GOT3 (cell line): Measurements from ENCODE around the gene TENT4A.
"Not testable (repeated sequence)": the region's sequence is repeated elsewhere in the genome, so short reads cannot be mapped to it uniquely, and the experiment has no call there.

ENCODE experiments used
- DNase-seq: peaks from one replicate; lab custom pipeline; 2025; ENCODE audit warnings: mixed read lengths; lab: John Stamatoyannopoulos, UW

The TENT4A gene

GRCh38 chr5:6713274-6714225 lies at the start of gene TENT4A:
TSS of gene TENT4A (plus strand) at chr5:6713432. CDS start at chr5:6713984, 552 bp downstream.
- DNase-seq: no peak

DNA sequence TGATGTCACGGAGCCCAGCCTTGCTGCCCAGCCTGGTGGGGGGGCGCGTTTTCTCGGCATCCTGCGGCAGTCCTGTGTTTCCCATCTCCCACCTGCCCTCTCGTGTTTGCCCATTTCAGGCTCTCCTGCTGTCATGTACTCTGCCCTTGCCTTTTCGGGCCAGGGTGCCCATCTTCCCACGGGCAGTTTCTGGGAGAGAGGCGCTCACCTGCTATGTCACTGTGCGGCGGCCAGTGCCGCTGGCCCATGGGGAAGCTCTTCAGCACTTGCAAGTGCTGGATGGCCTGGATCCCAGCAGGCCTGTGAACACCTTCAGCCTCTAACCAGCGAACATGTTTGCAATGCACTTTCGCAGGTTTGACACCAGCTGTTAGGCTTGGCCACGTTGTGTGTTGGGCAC lies 46.5 kb upstream of the TENT4A start:
- no peak for DNase-seq

DNA sequence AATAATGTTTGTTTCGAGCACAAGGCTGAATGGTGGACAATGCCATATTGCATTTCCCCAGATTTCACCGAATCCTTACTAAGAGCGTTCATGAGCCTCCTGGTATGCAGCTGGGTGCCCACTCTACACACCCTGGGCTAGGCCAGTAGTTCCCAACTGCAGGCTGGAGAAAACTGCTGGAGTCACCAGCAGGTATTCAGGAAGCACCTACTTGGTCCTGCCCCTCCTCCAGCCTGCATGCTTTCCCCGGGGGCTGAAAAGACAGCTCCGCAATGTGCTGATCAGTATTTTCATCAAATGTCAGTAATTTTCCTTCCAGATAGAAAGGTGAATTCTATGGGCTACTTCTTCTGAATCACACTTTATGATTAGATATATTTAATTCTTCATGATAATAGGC lies 45.6 kb upstream of the TENT4A start:
- DNase-seq: no peak

DNA sequence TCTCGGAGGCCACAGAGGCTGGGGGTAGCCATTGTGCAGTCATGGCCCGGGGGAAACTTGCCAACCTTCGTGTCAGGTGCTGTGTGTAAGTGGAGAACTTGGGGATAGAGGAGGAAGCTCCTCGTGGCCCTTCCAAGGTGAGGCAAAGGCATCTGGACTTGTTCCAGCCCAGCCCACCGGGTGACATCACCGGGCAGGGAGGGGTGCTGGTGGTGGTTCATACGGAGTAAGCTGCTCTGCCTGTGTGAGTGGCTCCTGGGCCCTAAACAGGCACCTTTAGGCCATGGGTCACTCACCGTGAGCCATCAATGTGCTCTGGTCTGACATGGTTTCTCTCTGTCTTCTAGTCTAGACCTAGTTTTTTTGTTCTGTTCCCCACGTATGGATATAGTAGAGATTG lies 44.5 kb upstream of the TENT4A start:
- not testable (repeated sequence) for DNase-seq

- DNase-seq: no peak
Measured at GRCh38 chr5:6673031-6673430, 40.2 kb upstream of the TENT4A start.

GRCh38 chr5:6673963-6674362 lies 39.3 kb upstream of the TENT4A start:
- no peak for DNase-seq

DNA sequence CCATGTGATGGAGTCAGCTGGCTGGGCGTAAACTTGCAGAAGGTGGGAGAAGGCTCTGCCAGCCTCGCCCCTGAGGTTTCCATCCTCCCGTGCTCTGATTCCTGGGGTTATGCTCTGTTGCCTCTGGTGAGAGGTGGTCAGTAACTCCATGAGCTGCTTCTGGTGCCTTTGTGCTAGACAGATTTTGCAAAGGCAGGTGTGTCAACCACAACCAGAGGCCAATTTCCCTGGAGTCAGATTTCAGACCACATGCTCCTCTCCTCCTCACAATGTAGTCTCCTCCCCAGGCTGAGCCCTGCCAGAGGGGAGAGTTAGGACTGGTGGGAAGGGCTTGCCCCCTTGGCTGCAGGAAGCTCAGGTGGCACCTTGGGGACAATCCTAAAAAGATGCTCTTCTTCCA lies 38.8 kb upstream of the TENT4A start:
- no peak for DNase-seq

DNA sequence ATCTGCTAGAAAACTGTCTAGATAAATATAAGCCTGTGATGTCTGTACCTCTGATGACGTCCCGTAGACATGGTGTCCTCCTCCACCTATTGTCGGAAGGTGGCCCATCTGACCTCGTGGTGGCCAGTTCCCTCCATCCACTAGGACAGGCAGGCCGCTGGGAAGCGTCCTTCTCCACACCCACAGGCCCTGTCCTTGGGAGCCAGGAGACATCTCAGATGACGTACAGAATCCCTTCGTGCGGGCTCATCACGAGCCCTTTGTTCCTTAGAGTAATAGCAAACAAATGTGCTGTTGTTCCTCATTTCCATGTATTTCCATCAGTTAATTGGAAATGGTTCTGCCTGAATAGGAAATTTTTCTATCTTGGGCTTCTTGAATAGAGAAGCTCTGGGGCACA lies 38.3 kb upstream of the TENT4A start:
- no peak for DNase-seq

GRCh38 chr5:6675784-6676491 lies 37.3 kb upstream of the TENT4A start:
- no peak for DNase-seq

DNA sequence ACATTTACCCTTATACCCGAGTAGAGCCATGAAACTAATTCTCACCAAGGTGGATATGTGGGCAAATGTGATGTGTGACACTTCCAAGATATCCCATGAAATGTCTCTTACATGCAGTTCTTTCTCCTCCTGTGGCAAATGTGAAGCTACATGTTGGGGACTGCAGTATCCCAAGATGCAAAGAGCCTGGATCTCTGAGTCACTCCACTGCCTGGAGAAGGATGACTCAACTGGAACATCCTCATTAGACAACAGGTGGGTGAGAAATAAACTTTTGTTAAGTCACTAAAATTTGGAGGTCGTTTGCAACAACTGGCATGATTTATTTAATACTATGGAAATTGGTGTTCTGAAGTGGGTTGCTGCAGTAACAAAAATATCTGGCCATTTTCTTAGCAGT lies 36.5 kb upstream of the TENT4A start:
- DNase-seq: no peak

DNA sequence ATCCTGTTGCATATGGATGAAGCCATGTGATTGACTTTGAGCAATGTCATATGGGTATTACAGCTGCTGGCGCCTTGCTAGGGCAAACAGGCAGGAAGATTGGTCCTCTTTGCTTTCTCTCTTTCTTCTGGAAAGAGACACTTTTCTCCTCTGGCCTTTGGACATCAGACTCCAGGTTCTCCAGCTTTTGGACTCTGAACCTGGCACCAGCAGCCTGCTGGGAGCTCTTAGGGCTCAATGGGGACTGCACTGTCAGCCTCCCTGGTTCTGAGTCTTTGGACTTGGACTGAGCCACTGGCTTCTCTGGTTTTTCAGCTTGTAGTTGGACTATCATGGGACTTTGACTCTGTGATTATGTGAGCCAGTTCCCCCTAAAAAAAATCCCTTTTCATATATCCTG lies 34.8 kb upstream of the TENT4A start:
- no peak for DNase-seq

DNA sequence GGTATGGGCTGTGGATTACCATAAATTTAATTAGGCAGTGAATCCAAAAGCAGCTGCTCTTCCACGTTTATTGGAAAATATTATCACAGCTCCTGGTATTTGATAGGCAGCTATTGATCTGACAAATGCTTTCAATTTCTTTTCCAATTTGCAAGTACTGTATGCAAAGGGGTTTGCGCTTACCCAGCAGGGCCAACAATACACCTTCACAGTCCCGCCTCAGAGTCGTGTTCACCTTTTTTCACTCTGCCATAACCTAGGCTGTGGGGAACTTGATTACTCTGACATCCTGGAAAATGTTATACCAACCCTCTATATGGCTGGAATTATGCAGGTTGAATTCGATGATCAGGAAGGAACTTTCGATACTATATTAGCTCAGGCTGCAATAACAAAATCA lies 32.3 kb upstream of the TENT4A start:
- no peak for DNase-seq

DNA sequence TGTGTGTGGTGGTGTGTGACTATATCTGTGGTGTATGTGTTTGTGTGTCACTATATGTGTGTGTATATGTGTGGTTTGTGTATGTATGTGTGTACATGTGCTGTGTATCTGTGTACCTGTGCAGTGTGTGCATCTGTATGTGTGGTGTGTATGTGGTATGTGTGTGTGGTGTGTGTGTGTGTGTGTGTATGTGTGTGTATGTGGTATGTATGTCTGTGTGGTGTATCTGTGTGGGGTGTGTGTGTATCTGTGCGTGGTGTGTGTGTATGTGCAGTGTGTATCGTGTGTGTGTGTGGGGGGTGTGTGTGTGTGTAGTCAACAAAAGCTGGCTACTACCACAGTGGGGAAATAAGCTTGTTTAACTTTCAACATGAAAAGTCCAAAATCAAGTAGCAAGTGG lies 31.6 kb upstream of the TENT4A start:
- no peak for DNase-seq

GRCh38 chr5:6682239-6682638 lies 31.0 kb upstream of the TENT4A start:
- no peak for DNase-seq

DNA sequence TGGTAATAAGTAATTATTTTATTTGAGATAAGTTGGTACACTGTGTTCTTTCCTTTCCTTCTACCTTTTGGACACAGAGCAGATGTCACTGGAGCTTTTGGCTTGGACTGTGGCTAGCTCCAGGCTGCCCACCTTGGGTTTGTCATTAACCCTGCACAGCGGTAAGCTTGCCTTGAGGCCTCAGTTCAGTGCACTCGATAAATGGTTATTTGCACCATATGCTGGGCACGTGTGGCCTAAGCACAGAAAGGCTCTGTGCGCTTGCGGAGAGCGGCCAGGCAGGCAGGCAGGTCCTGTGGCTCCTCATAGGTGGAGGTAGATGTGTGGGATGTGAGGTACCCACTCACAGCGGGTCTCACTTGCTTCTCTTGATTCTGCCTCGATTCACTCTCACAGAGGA lies 30.0 kb upstream of the TENT4A start:
- no peak for DNase-seq

GRCh38 chr5:6684075-6684474 lies 29.2 kb upstream of the TENT4A start:
- DNase-seq: no peak

- DNase-seq: no peak
Measured at GRCh38 chr5:6686501-6686900, 26.7 kb upstream of the TENT4A start.

DNA sequence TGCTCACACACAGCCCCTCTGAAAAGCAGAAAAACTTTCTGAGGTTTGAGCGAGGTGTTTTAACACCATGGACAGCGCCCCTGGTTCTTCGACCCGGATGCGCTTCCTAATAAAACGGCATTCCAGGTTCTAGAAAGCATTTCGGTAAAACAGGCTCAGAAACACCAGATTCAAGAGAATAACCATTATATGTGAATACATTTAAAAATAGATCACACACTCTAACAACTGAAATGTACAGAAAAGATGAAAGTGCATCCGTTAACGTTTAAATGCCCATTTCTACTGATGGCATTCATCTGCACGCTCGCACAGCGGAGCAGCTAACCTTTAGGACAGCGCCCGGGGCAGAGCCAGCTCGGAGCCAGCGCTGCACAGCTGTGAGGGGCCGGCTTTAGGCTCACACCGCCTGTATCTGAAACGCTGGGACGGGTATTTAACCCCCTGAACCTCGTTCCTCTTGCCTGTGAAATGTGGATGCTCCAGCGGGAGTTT lies 26.3 kb upstream of the TENT4A start:
- DNase-seq: no peak

DNA sequence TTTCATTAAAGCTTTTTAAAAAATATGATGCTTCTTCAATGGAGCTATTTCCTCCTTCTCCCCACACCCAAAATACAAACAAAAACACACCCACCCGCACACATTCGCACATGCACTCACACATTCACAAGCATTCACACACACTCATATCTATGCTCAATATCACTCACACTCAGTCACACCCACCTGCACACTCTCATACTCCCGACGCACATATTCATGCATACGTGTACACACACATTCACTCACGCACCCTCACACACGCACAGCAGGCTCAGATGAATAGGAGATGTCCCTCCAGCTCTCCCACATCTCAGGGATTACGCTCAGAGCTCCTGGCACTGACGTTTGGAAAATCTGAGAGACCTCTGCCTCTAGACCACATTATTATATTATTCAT lies 25.7 kb upstream of the TENT4A start:
- DNase-seq: no peak

DNA sequence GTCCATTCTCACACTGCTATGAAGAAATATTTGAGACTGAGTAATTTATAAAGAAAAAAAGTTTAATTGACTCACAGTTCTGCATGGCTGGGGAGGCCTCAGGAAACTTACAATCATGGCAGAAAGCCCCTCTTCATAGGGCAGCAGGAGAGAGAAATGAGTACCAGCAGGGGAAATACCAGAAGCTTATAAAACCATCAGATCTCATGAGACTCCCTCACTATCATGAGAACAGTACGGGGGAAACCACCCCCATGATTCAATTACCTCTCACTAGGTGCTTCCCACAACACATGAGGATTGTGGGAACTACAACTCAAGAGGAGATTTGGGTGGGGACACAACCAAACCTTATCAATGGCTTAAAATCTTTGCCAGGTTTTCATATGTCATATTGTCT lies 20.3 kb upstream of the TENT4A start:
- DNase-seq: no peak

GRCh38 chr5:6698696-6699095 lies 14.5 kb upstream of the TENT4A start:
- DNase-seq: no peak

DNA sequence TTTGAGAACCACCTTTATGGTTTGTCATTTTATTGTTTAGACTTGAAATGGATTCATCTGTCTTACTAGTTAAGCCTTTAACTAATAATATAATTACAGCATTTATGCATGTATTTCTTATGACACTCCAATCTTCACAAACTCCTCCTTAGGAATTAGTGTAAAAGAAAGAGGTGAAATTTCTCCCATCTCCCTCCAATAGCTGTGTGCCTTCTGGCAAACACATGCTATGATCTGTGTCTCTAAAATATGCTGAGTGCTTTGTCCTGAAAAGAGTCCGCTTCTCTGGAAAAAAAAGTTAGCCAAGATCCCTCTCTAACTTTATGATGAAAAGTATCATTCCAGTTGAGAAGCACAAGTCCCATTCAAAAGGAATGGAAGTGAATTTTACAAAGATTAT lies 13.9 kb upstream of the TENT4A start:
- no peak for DNase-seq

- DNase-seq: no peak
Measured at GRCh38 chr5:6700074-6700684, 13.1 kb upstream of the TENT4A start.
